ENCODE results near the gene ODAPH.

- no peak for TF ChIP-seq CTCF (IDR thresholded peaks at IDR 0.05; ENCODE audit: low read depth, low read length, poor library complexity, severe bottlenecking)
- no peak for TF ChIP-seq EZH2phosphoT487 (IDR thresholded peaks at IDR 0.05; ENCODE audit: borderline replicate concordance, low read length)
Measured at GRCh38 chr4:75549019-75549418, 6.8 kb upstream of the ODAPH start.

All from DOHH2 (cell line).